ENCODE data around the gene TADA1.

- TF ChIP-seq, protein P1, sequence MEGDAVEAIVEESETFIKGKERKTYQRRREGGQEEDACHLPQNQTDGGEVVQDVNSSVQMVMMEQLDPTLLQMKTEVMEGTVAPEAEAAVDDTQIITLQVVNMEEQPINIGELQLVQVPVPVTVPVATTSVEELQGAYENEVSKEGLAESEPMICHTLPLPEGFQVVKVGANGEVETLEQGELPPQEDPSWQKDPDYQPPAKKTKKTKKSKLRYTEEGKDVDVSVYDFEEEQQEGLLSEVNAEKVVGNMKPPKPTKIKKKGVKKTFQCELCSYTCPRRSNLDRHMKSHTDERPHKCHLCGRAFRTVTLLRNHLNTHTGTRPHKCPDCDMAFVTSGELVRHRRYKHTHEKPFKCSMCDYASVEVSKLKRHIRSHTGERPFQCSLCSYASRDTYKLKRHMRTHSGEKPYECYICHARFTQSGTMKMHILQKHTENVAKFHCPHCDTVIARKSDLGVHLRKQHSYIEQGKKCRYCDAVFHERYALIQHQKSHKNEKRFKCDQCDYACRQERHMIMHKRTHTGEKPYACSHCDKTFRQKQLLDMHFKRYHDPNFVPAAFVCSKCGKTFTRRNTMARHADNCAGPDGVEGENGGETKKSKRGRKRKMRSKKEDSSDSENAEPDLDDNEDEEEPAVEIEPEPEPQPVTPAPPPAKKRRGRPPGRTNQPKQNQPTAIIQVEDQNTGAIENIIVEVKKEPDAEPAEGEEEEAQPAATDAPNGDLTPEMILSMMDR (IDR thresholded peaks at IDR 0.05): no peak
- TF ChIP-seq POLR2A (IDR thresholded peaks at IDR 0.05): no peak
Observed at GRCh38 chr1:166808952-166809351, 67.1 kb downstream of the TADA1 start.

Data from tibial nerve (tissue), 3 donors.